Ishikawa (cell line): ENCODE data around the gene MYCBPAP.

Experiments used
- CREB1 ChIP-seq: IDR thresholded peaks from 2 replicates; pipeline ENCODE4 v1.6.1; 2012; ENCODE audit warnings: low read depth
- EP300 ChIP-seq: IDR thresholded peaks from 2 replicates; pipeline ENCODE4 v1.6.1; 2012; ENCODE audit warnings: borderline replicate concordance
- REST ChIP-seq: IDR thresholded peaks from 2 replicates; pipeline ENCODE4 v1.6.1; 2012; ENCODE audit warnings: low read depth, mild to moderate bottlenecking
- TAF1 ChIP-seq: IDR thresholded peaks from 2 replicates; pipeline ENCODE4 v1.6.1; 2012; ENCODE audit warnings: low read depth, mild to moderate bottlenecking
- USF1 ChIP-seq: IDR thresholded peaks from 2 replicates; pipeline ENCODE4 v1.6.1; 2012
- YY1 ChIP-seq: IDR thresholded peaks from 2 replicates; pipeline ENCODE4 v1.6.1; 2012; ENCODE audit warnings: low read depth
- ZBTB7A ChIP-seq: IDR thresholded peaks from 2 replicates; pipeline ENCODE4 v1.6.1; 2012; ENCODE audit warnings: low read depth

GRCh38 chr17:50473901-50474300 is 34.3 kb upstream of the MYCBPAP start:
- no peak for TF ChIP-seq EP300
- TF ChIP-seq REST: no peak
- no peak for TF ChIP-seq USF1
- TF ChIP-seq YY1: no peak
- TF ChIP-seq CREB1: no peak
- no peak for TF ChIP-seq ZBTB7A
- no peak for TF ChIP-seq TAF1
